ENCODE measurements around the gene SLC24A3. TPM values are rescaled to one million over a fixed set of nuclear protein-coding genes. Genes with fewer than 3 reads are reported as not detected.

The SLC24A3 gene
- total and polyA plus RNA-seq, 2 of the 13 experiments (the other 11 are each of a cell fraction or from before 2014, with no cell fraction given): not detected

GRCh38 chr20:19741924-19742323, 529.5 kb downstream of the SLC24A3 start:
- WGBS (ENCODE audit: low lambda C conversion rate): 40% methylated on average over 2 of the region's 2 CpGs
- Histone ChIP-seq H3K9ac (ENCODE audit: insufficient read depth, low read depth, low read length) (no peak overlapping the region), H3K9me3 (ENCODE audit: low read length) (peaks cover 9% of the 10 kb centered on the region; the same call in 1 of the 2 replicates), H2AFZ (ENCODE audit: low read length) (no peak overlapping the region), H3K27me3 (ENCODE audit: control insufficient read depth in 1 of 2, insufficient read depth in 2 of 2, low read length in 2 of 2) (peaks cover 0 to 13% of the 10 kb centered on the region in 2 experiments; a peak in 1 of 5 replicates), H3K4me3 (replicated peaks in 1 of 3; ENCODE audit: insufficient read depth in 1 of 3, low read depth in 2 of 3, low read length in 3 of 3) (no peak overlapping the region), H3K79me2 (ENCODE audit: insufficient read depth, low read length) (no peaks in the 10 kb centered on the region), H3K4me2 (ENCODE audit: low read depth, low read length) (no peak overlapping the region), H3K4me1 (ENCODE audit: insufficient read depth, low read length) (no peaks in the 10 kb centered on the region), H3K36me3 (replicated peaks in 1 of 2; ENCODE audit: control insufficient read depth in 1 of 2, insufficient read depth in 2 of 2, low read length in 2 of 2) (no peaks in the 10 kb centered on the region), H3K27ac (ENCODE audit: extremely low read length, insufficient read depth, low read length) (no peak overlapping the region), H4K20me1 (ENCODE audit: insufficient read depth, low read length) (no peaks in the 10 kb centered on the region)
- ATAC-seq: peak; percentile 43; the same call in 2 of the 3 replicates
- ChIA-PET POLR2A (interaction anchor here (0.6 to 1.5 kb wide), 2 partner anchors 15 to 17 kb away, joined by 3 to 7 read pairs; partner anchors contain the start of gene RIN2), CTCF (ENCODE audit: low intra/inter-chr PET ratio, low total read pairs) (no interaction called here)
- no TSS peak for BruUV-seq (replicated peaks)
- intact Hi-C loops (cut with micrococcal nuclease; ENCODE audit: unreplicated experiment): no loop called here
- in situ Hi-C loops (cut with HindIII; ENCODE audit: extremely low pct_ligation_motif_present, low pct_unique_long_range_greater_than_20kb): no loop called here
- no peak for FAIRE-seq
- no peak for DNase-seq (ENCODE audit: low spot score)
- TF ChIP-seq ZNF674 (CRISPR knock-in tag; IDR thresholded peaks at IDR 0.05; ENCODE audit: low read depth): no peak
- TF ChIP-seq HNRNPUL1 (IDR thresholded peaks at IDR 0.05; ENCODE audit: low read depth, low read length): no peak
- TF ChIP-seq SOX5 (CRISPR knock-in tag; IDR thresholded peaks at IDR 0.05; ENCODE audit: borderline replicate concordance): no peak
- no peak for TF ChIP-seq ZNF710 (CRISPR knock-in tag; IDR thresholded peaks at IDR 0.05; ENCODE audit: borderline replicate concordance)
- TF ChIP-seq ZNF329 (CRISPR knock-in tag; IDR thresholded peaks at IDR 0.05; ENCODE audit: low read depth): no peak
- TF ChIP-seq AGO2 (optimal IDR thresholded peaks at IDR 0.05; ENCODE audit: low read depth, low read length): no peak
- TF ChIP-seq ZNF557 (CRISPR knock-in tag; IDR thresholded peaks at IDR 0.05): no peak
- no peak for TF ChIP-seq TERF1 (CRISPR knock-in tag; IDR thresholded peaks at IDR 0.05)
- TF ChIP-seq SP4 (CRISPR knock-in tag; IDR thresholded peaks at IDR 0.05): no peak
- no peak for TF ChIP-seq ATRX (CRISPR knock-in tag; IDR thresholded peaks at IDR 0.05; ENCODE audit: borderline replicate concordance)
- no peak for TF ChIP-seq IRF2 (CRISPR knock-in tag; IDR thresholded peaks at IDR 0.05)
- no peak for TF ChIP-seq ZBTB21 (CRISPR knock-in tag; IDR thresholded peaks at IDR 0.05)
- TF ChIP-seq PRPF4 (IDR thresholded peaks at IDR 0.05; ENCODE audit: low read depth, low read length, poor library complexity, severe bottlenecking): no peak
- no peak for TF ChIP-seq MLX (CRISPR knock-in tag; IDR thresholded peaks at IDR 0.05)
- no peak for TF ChIP-seq FOXA3 (CRISPR knock-in tag; IDR thresholded peaks at IDR 0.05)
